ENCODE results near the gene TNS3. TPM values are rescaled to one million over a fixed set of nuclear protein-coding genes. Genes with fewer than 3 reads are reported as not detected.

Gene TNS3
- total RNA-seq, 4 donors from 2014 or later, result 70.9 to 112 (median 98.6) TPM

GRCh38 chr7:47549916-47550315, 32.0 kb downstream of the TNS3 start:
- DNase-seq (ENCODE audit: low spot score) (no peak), ATAC-seq (ENCODE audit: low FRiP score) (no peak)
- no peak for TF ChIP-seq CTCF (IDR thresholded peaks at IDR 0.05)

- no peak for TF ChIP-seq CTCF (IDR thresholded peaks at IDR 0.05)
- DNase-seq (ENCODE audit: low spot score) (no peak), ATAC-seq (ENCODE audit: low FRiP score) (no peak)
These were observed 32.5 kb downstream of the TNS3 start for GRCh38 chr7:47549397-47549796.

GRCh38 chr7:47548546-47548945, 33.4 kb downstream of the TNS3 start:
- no peak for ATAC-seq (ENCODE audit: low FRiP score)
- no peak for DNase-seq (ENCODE audit: low spot score)
- TF ChIP-seq CTCF (IDR thresholded peaks at IDR 0.05), result no peak

GRCh38 chr7:47546733-47547494, 35.0 kb downstream of the TNS3 start:
- DNase-seq (ENCODE audit: low spot score) (no peak), ATAC-seq (ENCODE audit: low FRiP score) (no peak)
- TF ChIP-seq CTCF (IDR thresholded peaks at IDR 0.05), result no peak

- no peak for DNase-seq (ENCODE audit: low spot score)
- no peak for TF ChIP-seq CTCF (IDR thresholded peaks at IDR 0.05)
- ATAC-seq (ENCODE audit: low FRiP score), result no peak
These were observed 35.7 kb downstream of the TNS3 start for GRCh38 chr7:47546171-47546570.

GRCh38 chr7:47544416-47544815, 37.5 kb downstream of the TNS3 start:
- TF ChIP-seq CTCF (IDR thresholded peaks at IDR 0.05), result no peak
- no peak for DNase-seq (ENCODE audit: low spot score)
- no peak for ATAC-seq (ENCODE audit: low FRiP score)

GRCh38 chr7:47543714-47544113, 38.2 kb downstream of the TNS3 start:
- ATAC-seq (ENCODE audit: low FRiP score) (no peak), DNase-seq (ENCODE audit: low spot score) (no peak)
- no peak for TF ChIP-seq CTCF (IDR thresholded peaks at IDR 0.05)

All from omental fat pad (tissue), 4 donors.